H1 (cell line): Measurements from ENCODE around the gene SPEN. TPM values are rescaled to one million over a fixed set of nuclear protein-coding genes. Genes with fewer than 3 reads are reported as not detected.
A peak's percentile ranks its signal among the peaks of the same experiment; 100 is the strongest.

ENCODE experiments used
- CTCF ChIA-PET: fragments of 300-600 bp; sonication (Branson Sonifier 250); formaldehyde crosslinking; loops from one replicate; lab custom pipeline; 2021; ENCODE audit not compliant: partially characterized antibody; lab: Charles Lee
- POLR2A ChIA-PET: fragments of 300-600 bp; sonication (Branson Sonifier 250); formaldehyde crosslinking; loops from one replicate; lab custom pipeline; 2021; ENCODE audit warnings: inconsistent platforms; ENCODE audit not compliant: partially characterized antibody; lab: Charles Lee
- DNase-seq, 2 experiments: peaks; one replicate each; pipeline versions ENCODE4 v3.0.0 to v3.0.0-alpha.2; 2010 to 2022; ENCODE audit warnings: low spot score in 2 of 2, low read depth in 1 of 2, mixed read lengths in 1 of 2
- FAIRE-seq: peaks from 2 replicates; lab custom pipeline; 2011; peaks lifted over from hg19 to GRCh38; lab: Jason Lieb, UNC
- H2AFZ ChIP-seq: 2 replicates; pipeline ENCODE4 v1.8.1; 2012; ENCODE audit warnings: low read length, inconsistent platforms
- H2AK5ac ChIP-seq: 2 replicates; pipeline ENCODE4 v1.6.1; 2013; ENCODE audit warnings: low read depth, low read length
- H2BK120ac ChIP-seq: replicated peaks from 2 replicates; pipeline ENCODE3; 2013; ENCODE audit warnings: low read depth, low read length, inconsistent platforms
- H2BK12ac ChIP-seq: 2 replicates; pipeline ENCODE4 v1.6.1; 2013; ENCODE audit warnings: low read depth, low read length
- H2BK15ac ChIP-seq: 2 replicates; pipeline ENCODE4 v1.6.1; 2013; ENCODE audit warnings: low read length
- H2BK20ac ChIP-seq: 2 replicates; pipeline ENCODE4 v1.6.1; 2013; ENCODE audit warnings: low read length
- H2BK5ac ChIP-seq: 2 replicates; pipeline ENCODE4 v1.6.1; 2013; ENCODE audit warnings: low read depth, low read length
- H3K14ac ChIP-seq: 2 replicates; pipeline ENCODE4 v1.6.1; 2013; ENCODE audit warnings: inconsistent platforms; ENCODE audit not compliant: insufficient read length
- H3K18ac ChIP-seq: 2 replicates; pipeline ENCODE4 v1.6.1; 2013; ENCODE audit warnings: low read length; ENCODE audit errors: extremely low read depth
- H3K23ac ChIP-seq: 2 replicates; pipeline ENCODE4 v1.6.1; 2013; ENCODE audit warnings: inconsistent platforms; ENCODE audit not compliant: insufficient read length
- H3K23me2 ChIP-seq: 2 replicates; pipeline ENCODE4 v1.6.1; 2013; ENCODE audit warnings: low read depth, low read length
- H3K27ac ChIP-seq: 2 replicates; pipeline ENCODE4 v1.6.1; 2011; ENCODE audit warnings: low read depth, low read length, inconsistent platforms
- H3K27me3 ChIP-seq, 4 experiments: replicated peaks in 1 of 4; 1 replicate in 1 of 4; 2 replicates in 3 of 4; pipeline versions ENCODE4 v1.6.1 to v1.8.1; 2011 to 2013; ENCODE audit warnings: low read length in 3 of 4, mild to moderate bottlenecking in 3 of 4, inconsistent platforms in 2 of 4, mixed read lengths in 2 of 4, moderate library complexity in 1 of 4; ENCODE audit not compliant: control insufficient read depth in 3 of 4, insufficient read depth in 3 of 4; ENCODE audit errors: extremely low read depth in 1 of 4
- H3K36me3 ChIP-seq, 4 experiments: 2 replicates each; pipeline versions ENCODE4 v1.6.1 to v1.8.1; 2011 to 2013; ENCODE audit warnings: mild to moderate bottlenecking in 4 of 4, low read length in 3 of 4, moderate library complexity in 2 of 4, control low read depth in 1 of 4, inconsistent platforms in 1 of 4; ENCODE audit not compliant: insufficient read depth in 4 of 4, control insufficient read depth in 2 of 4
- H3K4ac ChIP-seq: replicated peaks from 2 replicates; pipeline ENCODE3; 2013; ENCODE audit warnings: low read length, low read depth, mixed read lengths, inconsistent platforms; ENCODE audit not compliant: insufficient read length
- H3K4me1 ChIP-seq, 4 experiments: replicated peaks in 1 of 4; 1 replicate in 1 of 4; 2 replicates in 3 of 4; pipeline versions ENCODE4 v1.6.1 to v1.8.1; 2011 to 2013; ENCODE audit warnings: low read length in 3 of 4, inconsistent platforms in 2 of 4, mixed read lengths in 1 of 4; ENCODE audit not compliant: insufficient read depth in 4 of 4, control insufficient read depth in 3 of 4
- H3K4me2 ChIP-seq, 2 experiments: 2 replicates each; pipeline versions ENCODE4 v1.6.1 to v1.8.1; 2011 to 2013; ENCODE audit warnings: low read depth in 2 of 2, low read length in 2 of 2, control low read depth in 1 of 2, inconsistent platforms in 1 of 2, mild to moderate bottlenecking in 1 of 2; ENCODE audit not compliant: insufficient read depth in 1 of 2
- H3K4me3 ChIP-seq, 4 experiments: fragments of 200-600, 300-600 bp in 1 of 4; sonication (generic), shearing (Covaris generic), sonication (Bioruptor Twin) in 1 of 4; 2 replicates each; pipeline versions ENCODE4 v1.5.1 to v1.8.1; 2011 to 2016; ENCODE audit warnings: low read length in 4 of 4, low read depth in 3 of 4, control low read depth in 2 of 4, inconsistent platforms in 2 of 4, mild to moderate bottlenecking in 2 of 4, mixed read lengths in 1 of 4, moderate library complexity in 1 of 4; ENCODE audit not compliant: insufficient read depth in 2 of 4; ENCODE audit errors: extremely low read depth in 1 of 4
- H3K56ac ChIP-seq: replicated peaks from 2 replicates; pipeline ENCODE3; 2013; ENCODE audit warnings: low read depth, mild to moderate bottlenecking, mixed read lengths, low read length, inconsistent platforms; ENCODE audit not compliant: insufficient read length
- H3K79me1 ChIP-seq: 2 replicates; pipeline ENCODE4 v1.6.1; 2013; ENCODE audit warnings: low read depth, low read length, control low read depth
- H3K79me2 ChIP-seq, 2 experiments: 2 replicates each; pipeline versions ENCODE4 v1.6.1 to v1.8.1; 2012 to 2013; ENCODE audit warnings: low read length in 2 of 2, mild to moderate bottlenecking in 2 of 2, inconsistent platforms in 1 of 2; ENCODE audit not compliant: insufficient read depth in 2 of 2, control insufficient read depth in 1 of 2
- H3K9ac ChIP-seq, 4 experiments: replicated peaks in 1 of 4; 1 replicate in 1 of 4; 2 replicates in 3 of 4; pipeline versions ENCODE4 v1.6.1 to v1.8.1; 2011 to 2013; ENCODE audit warnings: low read depth in 3 of 4, low read length in 3 of 4, control low read depth in 2 of 4, mild to moderate bottlenecking in 2 of 4, moderate library complexity in 2 of 4, inconsistent platforms in 1 of 4; ENCODE audit errors: extremely low read depth in 1 of 4
- H3K9me3 ChIP-seq, 2 experiments: 2 replicates each; pipeline versions ENCODE4 v1.6.1 to v1.8.1; 2012 to 2013; ENCODE audit warnings: mild to moderate bottlenecking in 2 of 2, moderate library complexity in 2 of 2, control low read depth in 1 of 2, inconsistent platforms in 1 of 2, low read depth in 1 of 2, low read length in 1 of 2, mixed read lengths in 1 of 2; ENCODE audit not compliant: insufficient read depth in 2 of 2
- H4K20me1 ChIP-seq, 2 experiments: replicated peaks in 1 of 2; 2 replicates each; pipeline versions ENCODE3 to v1.8.1; 2011 to 2013; ENCODE audit warnings: inconsistent platforms in 2 of 2, low read length in 2 of 2, mild to moderate bottlenecking in 1 of 2; ENCODE audit not compliant: insufficient read depth in 2 of 2, control insufficient read depth in 1 of 2
- H4K5ac ChIP-seq: 2 replicates; pipeline ENCODE4 v1.6.1; 2013; ENCODE audit warnings: low read length, low read depth, mixed read lengths, inconsistent platforms; ENCODE audit not compliant: insufficient read length
- H4K8ac ChIP-seq: 2 replicates; pipeline ENCODE4 v1.8.0; 2013; ENCODE audit warnings: mild to moderate bottlenecking, moderate library complexity, low read length, inconsistent platforms; ENCODE audit not compliant: insufficient read depth; ENCODE audit errors: extremely low read depth
- H4K91ac ChIP-seq: replicated peaks from 2 replicates; pipeline ENCODE3; 2013; ENCODE audit warnings: low read length, mixed read lengths, inconsistent platforms; ENCODE audit not compliant: insufficient read length
- CTCF ChIP-seq, 3 experiments: IDR thresholded peaks; 1 replicate in 2 of 3; 2 replicates in 1 of 3; pipeline versions ENCODE4 v1.5.1 to v1.6.1; 2011; ENCODE audit warnings: low read length in 3 of 3, mild to moderate bottlenecking in 3 of 3, inconsistent platforms in 2 of 3, low read depth in 1 of 3, moderate library complexity in 1 of 3; ENCODE audit not compliant: insufficient read depth in 1 of 3; ENCODE audit errors: control extremely low read depth in 1 of 3
- FOSL1 ChIP-seq: IDR thresholded peaks from 2 replicates; pipeline ENCODE4 v1.6.1; 2011; ENCODE audit warnings: mild to moderate bottlenecking, low read depth, low read length, moderate library complexity; ENCODE audit not compliant: insufficient read depth
- RBBP5 ChIP-seq: IDR thresholded peaks from 2 replicates; pipeline ENCODE4 v1.7.1; 2012; ENCODE audit warnings: low read depth, mild to moderate bottlenecking, inconsistent platforms, low read length, moderate library complexity, borderline replicate concordance
- RFX5 ChIP-seq: IDR thresholded peaks from 2 replicates; pipeline ENCODE4 v1.6.1; 2011; ENCODE audit warnings: low read depth, low read length, improper control_type of control experiment, borderline replicate concordance
- YY1 ChIP-seq: IDR thresholded peaks from 2 replicates; pipeline ENCODE4 v1.6.1; 2011; ENCODE audit warnings: low read depth, mild to moderate bottlenecking, low read length
- WGBS, 2 experiments: shearing (Covaris generic) in 1 of 2; methylation state at CpG; one replicate each; pipeline versions ENCODE4 v1.1.6 to v1.1.7; 2013 to 2015; ENCODE audit warnings: low lambda C conversion rate in 2 of 2, mixed read lengths in 2 of 2, inconsistent platforms in 1 of 2, low coverage in 1 of 2, missing lambda C conversion rate in 1 of 2; ENCODE audit not compliant: insufficient replicate concordance in 2 of 2, insufficient coverage in 1 of 2, insufficient read length in 1 of 2; ENCODE audit errors: extremely low coverage in 1 of 2, missing lambda C conversion rate in 1 of 2; 5-methylcytosine and 5-hydroxymethylcytosine counted together
- polyA plus RNA-seq, 7 experiments: library from polyadenylated mRNA; depleted of rRNA in 3 of 7; stranded (reverse) in 5 of 7; unstranded in 2 of 7; fragments of >200 nt in 5 of 7; fragments of 200-250 nt in 2 of 7; gene quantifications; 1 replicate in 5 of 7; 2 replicates in 1 of 7; 4 replicates in 1 of 7; pipeline versions ENCODE4 v1.2.1 to v1.2.3, GENCODE V29; 2011 to 2013; ENCODE audit warnings: missing spikeins in 2 of 7, mixed read lengths in 2 of 7
- total RNA-seq: library from RNA; stranded (reverse); fragmentation: NEBNext Ultra II Directional; extraction: Animal tissue kit (Norgen Biotek cat#: 25700); gene quantifications from 2 replicates; pipeline ENCODE4 v1.2.1, GENCODE V29; 2021

Gene SPEN
- total and polyA plus RNA-seq, 2 of the 8 experiments (the other 6 are each of a cell fraction or from before 2014, with no cell fraction given), result 12.5 to 52.1 TPM

DNA sequence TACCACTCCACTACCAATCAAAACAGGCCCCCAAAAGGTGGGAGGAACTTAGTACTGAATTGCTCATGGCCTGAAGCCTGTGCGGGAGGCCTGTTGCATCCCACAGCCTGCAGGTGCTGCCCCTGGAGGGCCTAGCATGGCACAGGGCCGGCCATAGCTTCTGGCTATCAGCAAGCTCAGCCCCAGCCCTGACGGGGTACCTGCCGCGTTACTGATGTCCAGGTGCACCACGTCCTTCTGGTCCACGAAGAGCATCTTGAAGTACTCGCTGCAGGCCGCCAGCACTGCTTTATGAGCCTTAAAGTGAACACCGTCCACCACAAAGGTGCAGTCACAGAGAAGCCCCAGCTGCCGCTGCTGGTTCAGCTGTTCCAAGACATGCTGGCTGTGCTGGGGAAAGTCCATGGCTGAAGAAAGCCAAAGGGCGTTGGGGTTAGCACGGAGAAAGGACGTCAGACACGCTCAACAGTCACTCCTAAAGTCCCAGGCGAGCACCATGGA, 100.6 kb downstream of the SPEN start:
- no peak for FAIRE-seq
- H4K5ac ChIP-seq, result no peak overlapping the region
- no peak overlapping the region for H3K4ac ChIP-seq
- no peak for DNase-seq
- no peaks in the 10 kb centered on the region for H3K9me3 ChIP-seq
- no peak overlapping the region for H3K14ac ChIP-seq
- peaks cover 5% of the 10 kb centered on the region; the same call in 1 of the 2 replicates for H3K79me1 ChIP-seq
- ChIA-PET POLR2A (interaction anchor here (1.0 to 2.3 kb wide), 3 partner anchors 12 to 115 kb away, joined by 3 to 8 read pairs (median 5); no protein-coding TSS in a partner anchor), CTCF (interaction anchor here (0.6 to 4.8 kb wide), 9 partner anchors 10 to 532 kb away, joined by 3 to 34 read pairs (median 3); partner anchors contain the start of gene ZBTB17)
- H3K36me3 ChIP-seq, result peaks cover 0 to 15% (median 13%) of the 10 kb centered on the region in 4 experiments; a peak in 7 of 8 replicates
- no peak overlapping the region for H3K56ac ChIP-seq
- no peak overlapping the region for H3K4me2 ChIP-seq
- H3K23me2 ChIP-seq, result no peaks in the 10 kb centered on the region
- H4K8ac ChIP-seq, result no peak overlapping the region; the same call in 1 of the 2 replicates
- no peak overlapping the region for H3K23ac ChIP-seq
- no peak overlapping the region for H2BK20ac ChIP-seq
- H2BK12ac ChIP-seq, result no peak overlapping the region
- H2AK5ac ChIP-seq, result no peak overlapping the region
- H2AFZ ChIP-seq, result no peak overlapping the region
- no peak overlapping the region for H2BK15ac ChIP-seq
- H3K27me3 ChIP-seq, result no peaks in the 10 kb centered on the region
- 89% methylated on average over 16 of the region's 16 CpGs; no CpG with 5 or more reads in 1 of the 2 experiments for WGBS, 2 experiments
- no peak overlapping the region for H3K27ac ChIP-seq
- no peak overlapping the region for H3K9ac ChIP-seq
- H2BK5ac ChIP-seq, result peak overlapping the region; percentile 28; the same call in 1 of the 2 replicates
- H2BK120ac ChIP-seq, result no peak overlapping the region
- no peak overlapping the region for H4K91ac ChIP-seq
- H3K4me3 ChIP-seq, result no peak overlapping the region
- H4K20me1 ChIP-seq, result peaks cover 0 to 18% of the 10 kb centered on the region in 2 experiments
- no peaks in the 10 kb centered on the region for H3K79me2 ChIP-seq
- TF ChIP-seq CTCF (IDR thresholded peaks at IDR 0.05; ENCODE audit: control extremely low read depth in 1 of 3, insufficient read depth in 1 of 3, low read depth in 1 of 3, low read length in 3 of 3), result peak in 1 of 3 experiments; percentile 19; a peak in 2 of 4 replicates
- no peak for TF ChIP-seq FOSL1
- TF ChIP-seq YY1, result no peak
- TF ChIP-seq RBBP5, result no peak
- no peak for TF ChIP-seq RFX5
- TF ChIP-seq, all 59 proteins: peak for 1
- Histone ChIP-seq H3K4me1 (peaks cover 4 to 25% (median 17%) of the 10 kb centered on the region in 4 experiments), H3K18ac (no peak overlapping the region)
